Mesothelial cell of epicardium (in vitro differentiated cells): ENCODE measurements around the gene OR8B2. TPM values are rescaled to one million over a fixed set of nuclear protein-coding genes. Genes with fewer than 3 reads are reported as not detected.
"Not testable (repeated sequence)": the region's sequence is repeated elsewhere in the genome, so short reads cannot be mapped to it uniquely, and the experiment has no call there.

ENCODE experiments used
- DNase-seq, 2 experiments: peaks; one replicate each; pipeline ENCODE4 v3.0.0; 2021; ENCODE audit warnings: low spot score in 2 of 2; ENCODE audit not compliant: unreplicated experiment in 2 of 2
- H3K27ac Mint-ChIP-seq: 2 replicates; pipeline ENCODE4 v1.8.0; 2021; ENCODE audit warnings: mixed read lengths
- H3K27me3 Mint-ChIP-seq: 2 replicates; pipeline ENCODE4 v1.8.0; 2021; ENCODE audit warnings: low read depth, mixed read lengths
- H3K36me3 Mint-ChIP-seq: 2 replicates; pipeline ENCODE4 v1.8.0; 2021; ENCODE audit warnings: mixed read lengths
- H3K4me1 Mint-ChIP-seq: 2 replicates; pipeline ENCODE4 v1.8.0; 2021; ENCODE audit warnings: mixed read lengths
- H3K4me3 Mint-ChIP-seq: 2 replicates; pipeline ENCODE4 v1.8.0; 2021; ENCODE audit warnings: mild to moderate bottlenecking, moderate library complexity, mixed read lengths
- H3K9me3 Mint-ChIP-seq: 2 replicates; pipeline ENCODE4 v1.8.0; 2021; ENCODE audit warnings: mixed read lengths
- total RNA-seq: library from RNA; stranded (reverse); gene quantifications from 3 replicates; pipeline ENCODE4 v1.2.1, GENCODE V29; 2021
- TF ChIP-seq, protein P1 (sequence below): fragments of 200-600 bp; sonication (generic); IDR thresholded peaks from one replicate; pipeline ENCODE4 v1.5.0; 2021; ENCODE audit warnings: antibody characterized with exemption; ENCODE audit not compliant: unreplicated experiment

OR8B2 gene
- total RNA-seq, 1 donor from 2014 or later, result not detected

DNA sequence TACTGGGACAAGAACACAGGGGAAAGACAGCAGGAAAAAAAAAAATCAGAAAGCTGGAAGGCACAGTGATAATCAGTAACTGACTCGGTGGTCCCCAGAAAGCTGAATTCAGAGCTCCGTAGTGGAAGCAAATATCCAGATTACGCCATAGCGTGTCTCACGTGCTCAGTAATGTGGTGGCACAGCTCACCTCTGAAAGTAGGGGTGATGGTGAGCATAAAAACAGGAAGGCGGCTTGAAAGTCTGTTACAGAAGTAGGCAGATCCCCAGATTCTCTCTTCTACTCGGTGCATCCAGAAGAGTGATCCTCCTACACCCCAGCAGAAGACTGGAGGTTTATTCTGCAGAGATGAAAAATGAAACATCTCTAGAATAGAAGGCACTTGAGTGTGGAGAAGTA is 25.6 kb upstream of the OR8B2 start:
- Mint-ChIP-seq H3K4me1 (no peaks in the 10 kb centered on the region), H3K27me3 (peaks cover 65% of the 10 kb centered on the region), H3K27ac (no peak overlapping the region), H3K36me3 (no peaks in the 10 kb centered on the region), H3K4me3 (no peak overlapping the region), H3K9me3 (no peaks in the 10 kb centered on the region)
- TF ChIP-seq, protein P1, sequence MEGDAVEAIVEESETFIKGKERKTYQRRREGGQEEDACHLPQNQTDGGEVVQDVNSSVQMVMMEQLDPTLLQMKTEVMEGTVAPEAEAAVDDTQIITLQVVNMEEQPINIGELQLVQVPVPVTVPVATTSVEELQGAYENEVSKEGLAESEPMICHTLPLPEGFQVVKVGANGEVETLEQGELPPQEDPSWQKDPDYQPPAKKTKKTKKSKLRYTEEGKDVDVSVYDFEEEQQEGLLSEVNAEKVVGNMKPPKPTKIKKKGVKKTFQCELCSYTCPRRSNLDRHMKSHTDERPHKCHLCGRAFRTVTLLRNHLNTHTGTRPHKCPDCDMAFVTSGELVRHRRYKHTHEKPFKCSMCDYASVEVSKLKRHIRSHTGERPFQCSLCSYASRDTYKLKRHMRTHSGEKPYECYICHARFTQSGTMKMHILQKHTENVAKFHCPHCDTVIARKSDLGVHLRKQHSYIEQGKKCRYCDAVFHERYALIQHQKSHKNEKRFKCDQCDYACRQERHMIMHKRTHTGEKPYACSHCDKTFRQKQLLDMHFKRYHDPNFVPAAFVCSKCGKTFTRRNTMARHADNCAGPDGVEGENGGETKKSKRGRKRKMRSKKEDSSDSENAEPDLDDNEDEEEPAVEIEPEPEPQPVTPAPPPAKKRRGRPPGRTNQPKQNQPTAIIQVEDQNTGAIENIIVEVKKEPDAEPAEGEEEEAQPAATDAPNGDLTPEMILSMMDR, result no peak
- DNase-seq, result no peak

DNA sequence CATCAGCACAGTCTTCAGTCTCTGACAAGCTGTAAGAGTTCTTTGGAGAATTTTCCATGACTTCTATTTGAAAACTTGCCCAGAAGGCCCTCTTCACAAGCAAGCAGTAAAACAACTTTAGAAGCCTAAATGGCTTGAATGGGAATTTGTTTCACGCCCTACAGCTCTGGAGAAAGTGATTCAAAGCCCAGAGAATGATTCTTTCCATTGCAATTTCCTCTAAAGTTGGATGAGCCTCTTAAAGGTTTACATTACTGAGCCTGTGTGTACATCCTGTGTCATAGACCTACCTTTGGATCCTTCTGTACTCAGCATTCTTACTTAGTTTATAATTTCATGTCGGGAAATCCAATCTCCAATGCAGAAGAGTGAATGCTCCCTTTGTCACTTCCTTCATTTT is 21.3 kb upstream of the OR8B2 start:
- H3K9me3 Mint-ChIP-seq, result peaks cover 6% of the 10 kb centered on the region
- H3K27ac Mint-ChIP-seq, result no peak overlapping the region
- no peaks in the 10 kb centered on the region for H3K36me3 Mint-ChIP-seq
- H3K4me3 Mint-ChIP-seq, result no peak overlapping the region
- H3K4me1 Mint-ChIP-seq, result no peaks in the 10 kb centered on the region
- TF ChIP-seq, protein P1, result no peak
- DNase-seq, result no peak
- peaks cover 41% of the 10 kb centered on the region for H3K27me3 Mint-ChIP-seq

DNA sequence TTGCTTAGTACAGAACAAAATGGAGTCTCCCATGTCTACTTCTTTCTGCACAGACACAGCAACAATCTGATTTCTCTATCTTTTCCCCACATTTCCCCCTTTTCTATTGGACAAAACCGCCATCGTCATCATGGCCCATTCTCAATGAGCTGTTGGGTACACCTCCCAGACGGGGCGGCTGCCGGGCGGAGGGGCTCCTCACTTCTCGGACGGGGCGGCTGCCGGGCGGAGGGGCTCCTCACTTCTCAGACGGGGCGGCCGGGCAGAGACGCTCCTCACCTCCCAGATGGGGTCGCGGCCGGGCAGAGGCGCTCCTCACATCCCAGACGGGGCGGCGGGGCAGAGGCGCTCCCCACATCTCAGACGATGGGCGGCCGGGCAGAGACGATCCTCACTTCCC is 18.9 kb upstream of the OR8B2 start:
- peaks cover 19% of the 10 kb centered on the region for H3K27me3 Mint-ChIP-seq
- not testable (repeated sequence) for H3K9me3 Mint-ChIP-seq

DNA sequence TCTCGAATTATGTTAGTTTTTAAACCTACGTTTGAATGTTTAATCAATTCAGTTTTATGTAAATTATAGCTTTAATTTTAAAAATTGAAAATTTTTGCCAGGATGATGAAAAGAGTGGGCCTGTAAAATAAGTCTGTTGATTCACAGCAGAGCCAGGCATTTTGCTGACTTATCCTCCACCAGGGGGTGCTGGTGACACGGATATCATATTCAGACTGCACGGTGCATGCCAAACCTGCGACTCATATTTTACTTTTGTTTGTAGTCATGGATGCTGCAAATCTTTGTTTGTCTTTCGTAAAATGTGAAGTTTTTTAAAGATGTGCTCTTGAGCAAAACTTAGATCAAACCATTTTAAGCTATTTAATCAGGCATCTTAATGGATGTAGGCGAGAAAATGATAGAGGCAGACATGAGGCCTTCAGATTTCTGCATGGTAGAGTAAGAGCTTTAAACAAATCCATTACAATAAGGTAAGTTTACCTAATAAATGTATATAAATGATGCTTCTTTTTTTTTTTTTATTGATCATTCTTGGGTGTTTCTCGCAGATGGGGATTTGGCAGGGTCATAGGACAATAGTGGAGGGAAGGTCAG is 18.1 kb upstream of the OR8B2 start:
- Mint-ChIP-seq H3K4me3 (no peak overlapping the region), H3K4me1 (no peaks in the 10 kb centered on the region), H3K36me3 (no peaks in the 10 kb centered on the region), H3K9me3 (peaks cover 6% of the 10 kb centered on the region), H3K27ac (no peak overlapping the region), H3K27me3 (peaks cover 14% of the 10 kb centered on the region)
- TF ChIP-seq, protein P1, result peak; percentile 65
- DNase-seq, result peak; percentile 21 to 49

More for the DNA sequence above, 18.9 kb upstream of the OR8B2 start:
- not testable (repeated sequence) for H3K4me3 Mint-ChIP-seq, DNase-seq, H3K36me3 Mint-ChIP-seq, H3K27ac Mint-ChIP-seq, H3K4me1 Mint-ChIP-seq

DNA sequence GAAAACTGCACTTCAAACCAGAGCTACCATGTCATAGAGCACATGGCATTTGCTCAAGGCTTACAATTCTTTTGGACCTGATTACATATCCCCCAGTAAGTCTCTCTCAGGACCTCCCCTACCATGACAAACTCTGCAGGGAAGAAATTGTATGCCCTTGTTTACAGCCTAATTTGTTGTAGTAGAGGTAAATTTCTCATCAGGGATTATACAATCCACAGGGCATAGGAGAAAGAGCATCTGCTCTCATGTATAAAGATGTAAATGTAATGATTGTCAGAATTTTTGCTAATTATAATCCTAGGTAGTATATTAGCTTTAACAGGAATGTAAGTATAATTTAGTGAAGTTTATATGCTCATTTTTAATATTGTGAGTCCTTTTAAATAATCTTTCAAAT is 14.6 kb upstream of the OR8B2 start, which contains the start of gene OR8B3:
TSS of gene OR8B3 (minus strand) at position 101 of the 400 bp plus-strand sequence. CDS start 1,673 bp downstream, outside the sequence.
- Mint-ChIP-seq H3K4me3 (no peak within 1 kb of the TSS), H3K4me1 (no peaks in the 10 kb centered on the region), H3K27me3 (no peaks in the 10 kb centered on the region), H3K27ac (no peak within 1 kb of the TSS), H3K36me3 (no peaks in the 10 kb centered on the region), H3K9me3 (peaks cover 3% of the 10 kb centered on the region)
- no peak for DNase-seq
- TF ChIP-seq, protein P1, result no peak

DNA sequence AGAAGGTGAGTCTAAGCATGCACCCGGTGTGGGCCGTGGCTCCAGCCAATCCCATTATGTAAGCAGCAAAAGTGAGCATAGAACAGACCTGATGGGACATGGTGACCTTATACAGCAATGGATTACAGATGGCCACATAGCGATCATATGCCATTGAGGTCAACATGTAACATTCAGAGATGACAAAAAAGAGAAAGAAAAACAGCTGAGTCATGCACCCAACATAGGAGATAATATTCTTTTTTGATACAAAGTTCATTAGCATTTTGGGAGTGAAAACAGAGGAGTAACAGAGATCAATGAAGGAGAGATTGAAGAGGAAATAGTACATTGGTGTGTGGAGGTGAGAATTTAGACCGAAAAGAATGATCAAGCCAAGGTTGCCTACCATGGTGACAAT is 12.5 kb upstream of the OR8B2 start:
- not testable (repeated sequence) for H3K4me3 Mint-ChIP-seq, DNase-seq, H3K27me3 Mint-ChIP-seq, H3K9me3 Mint-ChIP-seq, H3K36me3 Mint-ChIP-seq, H3K27ac Mint-ChIP-seq, H3K4me1 Mint-ChIP-seq

DNA sequence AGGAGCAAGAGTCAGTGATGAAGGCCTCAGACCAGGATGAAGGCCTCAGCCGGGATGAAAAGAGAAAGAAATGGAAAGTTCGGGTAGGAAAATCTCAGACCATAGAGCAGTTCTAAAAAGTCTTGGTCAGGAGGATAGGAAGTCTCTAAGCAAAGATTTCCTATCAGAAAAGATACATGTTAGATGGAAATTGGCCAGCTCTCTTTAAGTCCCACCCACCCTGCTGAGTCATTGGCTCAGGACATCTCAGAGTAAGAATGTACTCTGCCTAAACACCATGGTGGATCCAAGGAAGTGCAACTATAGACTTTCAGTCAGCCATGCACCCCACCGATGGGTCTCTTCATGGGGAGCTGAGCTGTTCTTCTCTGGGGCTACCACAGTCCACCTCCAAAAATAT is 10.1 kb upstream of the OR8B2 start:
- no peak for DNase-seq
- no peak overlapping the region for H3K4me3 Mint-ChIP-seq

DNA sequence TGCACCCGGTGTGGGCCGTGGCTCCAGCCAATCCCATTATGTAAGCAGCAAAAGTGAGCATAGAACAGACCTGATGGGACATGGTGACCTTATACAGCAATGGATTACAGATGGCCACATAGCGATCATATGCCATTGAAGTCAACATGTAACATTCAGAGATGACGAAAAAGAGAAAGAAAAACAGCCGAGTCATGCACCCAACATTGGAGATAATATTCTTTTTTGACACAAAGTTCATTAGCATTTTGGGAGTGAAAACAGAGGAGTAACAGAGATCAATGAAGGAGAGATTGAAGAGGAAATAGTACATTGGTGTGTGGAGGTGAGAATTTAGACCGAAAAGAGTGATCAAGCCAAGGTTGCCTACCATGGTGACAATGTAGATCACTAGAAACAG is 1.4 kb downstream of the OR8B2 start:
- H3K27me3 Mint-ChIP-seq, DNase-seq, H3K9me3 Mint-ChIP-seq, H3K4me3 Mint-ChIP-seq, H3K27ac Mint-ChIP-seq, H3K36me3 Mint-ChIP-seq, H3K4me1 Mint-ChIP-seq: not testable (repeated sequence)

More for the DNA sequence above, 10.1 kb upstream of the OR8B2 start:
- Mint-ChIP-seq H3K27me3 (no peaks in the 10 kb centered on the region), H3K27ac (no peak overlapping the region), H3K9me3 (peaks cover 5% of the 10 kb centered on the region), H3K36me3 (no peaks in the 10 kb centered on the region), H3K4me1 (no peaks in the 10 kb centered on the region)
- TF ChIP-seq, protein P1, result no peak
